SU-DHL-6 (cell line): ENCODE data around the gene PRKN.

Experiments
- CTCF ChIP-seq: fragments of 200-600 bp; sonication (generic); IDR thresholded peaks from one replicate; pipeline ENCODE4 v1.5.1; 2017; ENCODE audit warnings: antibody characterized with exemption, mild to moderate bottlenecking, low read length, moderate library complexity; ENCODE audit not compliant: insufficient read depth, poor library complexity, severe bottlenecking
- EZH2phosphoT487 ChIP-seq: fragments of 200-600 bp; sonication (generic), shearing (Covaris generic); conservative IDR thresholded peaks from 2 replicates; pipeline ENCODE4 v1.6.1; 2018; ENCODE audit warnings: mild to moderate bottlenecking, antibody characterized with exemption, low read length, moderate library complexity, mixed read lengths

- no peak for TF ChIP-seq CTCF
- TF ChIP-seq EZH2phosphoT487: no peak
Observed at GRCh38 chr6:161319231-161319630, 1408.3 kb downstream of the PRKN start.
